ENCODE data around the gene ISG20L2. TPM values are rescaled to one million over a fixed set of nuclear protein-coding genes. Genes with fewer than 3 reads are reported as not detected.

Gene ISG20L2
- total RNA-seq, 1 donor from 2014 or later: 6.6 TPM

GRCh38 chr1:156754219-156754618 is 25.7 kb upstream of the ISG20L2 start:
- no peak for DNase-seq

GRCh38 chr1:156752843-156753482 is 24.4 kb upstream of the ISG20L2 start:
- no peak for DNase-seq

DNA sequence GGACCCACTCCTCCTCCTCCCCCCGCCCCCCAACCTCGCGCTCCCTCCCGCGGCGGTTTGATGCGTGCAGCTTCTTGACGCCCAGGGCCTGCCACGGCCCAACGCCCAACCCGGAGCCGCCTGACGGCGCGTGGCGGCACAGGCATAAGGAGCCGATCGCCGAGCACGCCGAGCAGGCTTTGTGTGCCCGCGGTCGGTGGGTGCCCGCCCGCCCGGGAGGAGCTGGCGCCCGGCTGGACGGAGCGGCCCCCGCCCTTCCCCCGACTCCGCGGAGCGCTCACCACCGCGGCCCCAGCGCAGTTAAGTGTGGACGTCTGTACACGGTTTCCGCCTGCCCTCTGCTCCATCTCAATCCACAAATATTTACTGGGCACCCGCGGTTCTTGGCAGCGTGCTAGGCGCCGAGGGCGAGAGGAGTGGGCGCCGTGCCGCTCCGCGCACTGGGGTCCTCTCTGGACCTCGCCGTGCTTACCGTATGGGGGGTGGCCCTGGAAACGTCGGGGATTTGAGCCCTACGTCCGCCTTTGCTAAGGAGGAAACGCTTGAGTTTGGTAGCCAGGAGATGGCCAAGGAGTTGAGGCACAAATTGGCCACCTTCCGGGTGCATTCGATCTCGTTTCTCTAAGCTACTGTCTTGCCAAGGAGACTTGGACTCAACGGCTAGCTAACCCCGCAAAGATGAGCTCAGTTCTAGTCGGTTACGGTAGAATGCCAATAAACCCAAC is 23.4 kb upstream of the ISG20L2 start:
- peak; percentile 97 for DNase-seq

- DNase-seq: no peak
Measured at GRCh38 chr1:156751451-156751756, 22.8 kb upstream of the ISG20L2 start, which contains the start of gene HDGF. TSS of gene HDGF (minus strand) at chr1:156751675. CDS start at chr1:156751429, 246 bp downstream.

- peak; percentile 12 for DNase-seq
Measured at GRCh38 chr1:156750711-156751450, 22.3 kb upstream of the ISG20L2 start.

DNA sequence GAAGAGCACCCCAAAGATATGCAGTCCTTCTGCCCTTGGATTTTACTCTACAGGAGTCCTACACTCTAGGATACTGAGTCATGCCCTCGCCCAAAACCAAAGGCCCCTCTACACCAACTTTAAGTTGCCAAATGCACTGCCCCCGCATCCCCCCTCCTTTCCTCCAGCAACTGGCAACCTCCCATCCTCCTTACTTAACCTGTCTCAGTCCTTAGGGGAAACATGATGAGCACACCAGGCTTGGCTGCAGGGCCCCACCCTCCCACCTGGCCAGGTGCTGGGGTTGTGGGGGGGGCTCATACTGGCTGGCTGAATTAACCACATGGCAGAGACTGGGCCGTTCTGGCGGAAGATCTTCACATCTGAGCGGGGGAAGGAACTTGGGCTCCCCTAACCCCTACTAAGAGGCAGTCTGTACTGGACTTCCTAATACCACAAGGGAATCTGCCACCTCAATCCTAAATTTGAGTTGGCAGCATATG is 21.7 kb upstream of the ISG20L2 start:
- no peak for DNase-seq

DNA sequence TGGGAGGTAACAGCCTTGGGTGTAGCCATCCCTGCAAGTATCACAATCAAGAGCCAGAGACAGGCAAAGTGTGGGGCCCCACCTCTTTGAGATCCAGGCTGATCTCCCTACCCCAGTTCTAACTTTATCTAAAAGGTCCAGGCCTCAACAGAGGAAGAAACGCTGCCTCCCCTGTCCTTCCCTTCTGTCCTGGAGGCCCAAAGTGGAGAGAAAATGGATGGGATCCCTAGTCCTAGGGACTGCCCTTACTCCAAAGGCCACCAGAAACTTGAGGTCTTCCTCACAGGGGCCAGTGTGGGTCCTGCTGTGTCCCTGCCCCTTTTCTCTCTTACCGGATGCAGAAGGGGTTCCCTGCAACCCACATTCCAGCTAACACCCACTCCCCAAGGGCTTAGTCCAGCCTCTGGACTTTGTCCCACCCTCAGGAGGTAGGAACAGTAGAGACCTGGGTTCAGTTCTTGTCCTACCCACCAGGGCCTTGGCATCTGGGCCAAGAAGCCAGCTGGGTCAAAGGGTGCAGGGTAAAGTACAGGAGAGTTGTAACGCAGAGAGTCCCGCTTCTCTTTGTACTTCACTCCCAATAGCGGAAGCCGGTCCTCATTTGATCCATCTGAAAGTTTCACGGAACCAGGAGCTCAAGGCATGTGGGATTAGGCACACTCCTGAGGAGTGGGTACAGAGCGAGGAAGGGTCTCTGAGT is 21.0 kb upstream of the ISG20L2 start:
- no peak for DNase-seq

GRCh38 chr1:156748670-156749418 is 20.3 kb upstream of the ISG20L2 start:
- peak; percentile 43 for DNase-seq

- no peak for DNase-seq
Measured at GRCh38 chr1:156747742-156748669, 19.4 kb upstream of the ISG20L2 start.

DNA sequence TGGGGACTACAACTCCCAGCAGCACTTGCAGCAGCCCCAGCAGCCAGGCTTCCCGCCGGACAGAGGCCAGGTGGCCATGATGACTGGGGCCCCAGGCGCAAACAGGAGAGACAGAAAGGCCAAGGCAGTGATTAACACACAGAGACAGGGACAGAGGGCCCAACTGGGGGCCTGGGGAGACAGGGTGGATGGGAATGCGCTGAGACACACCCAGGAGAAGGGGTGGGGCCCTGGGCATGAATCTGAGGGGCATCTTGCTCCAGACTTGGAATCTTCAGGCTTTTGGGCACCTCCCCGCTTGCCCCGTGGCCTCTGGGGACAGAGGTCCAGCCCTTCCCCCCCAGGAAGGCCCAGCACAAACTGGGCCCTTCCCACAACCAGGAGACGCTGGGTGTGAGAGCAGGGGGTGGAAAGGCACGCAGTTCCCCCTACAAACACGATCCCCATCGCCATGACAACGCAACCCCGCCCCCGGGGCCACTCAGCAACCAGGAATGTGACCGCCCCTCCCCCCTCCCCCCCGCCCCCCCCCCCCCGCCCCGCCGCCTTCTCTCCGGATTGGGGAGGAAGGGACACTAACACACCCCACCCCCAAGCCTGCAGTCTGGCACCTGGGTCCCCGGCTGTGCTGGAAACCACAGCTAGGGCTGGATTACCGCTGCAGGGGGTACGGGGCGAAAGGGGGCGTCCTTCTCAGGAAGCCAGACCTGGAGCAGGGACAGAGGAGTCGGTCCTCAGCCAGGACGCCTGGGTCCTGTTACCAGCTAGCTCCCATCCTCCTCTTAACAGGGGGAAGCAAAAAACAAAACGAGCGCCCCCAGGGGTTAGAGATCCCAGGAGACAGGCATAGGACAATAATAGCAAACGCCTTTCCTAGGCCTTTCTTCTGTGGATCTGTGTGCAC is 18.4 kb upstream of the ISG20L2 start:
- DNase-seq: peak; percentile 96

DNA sequence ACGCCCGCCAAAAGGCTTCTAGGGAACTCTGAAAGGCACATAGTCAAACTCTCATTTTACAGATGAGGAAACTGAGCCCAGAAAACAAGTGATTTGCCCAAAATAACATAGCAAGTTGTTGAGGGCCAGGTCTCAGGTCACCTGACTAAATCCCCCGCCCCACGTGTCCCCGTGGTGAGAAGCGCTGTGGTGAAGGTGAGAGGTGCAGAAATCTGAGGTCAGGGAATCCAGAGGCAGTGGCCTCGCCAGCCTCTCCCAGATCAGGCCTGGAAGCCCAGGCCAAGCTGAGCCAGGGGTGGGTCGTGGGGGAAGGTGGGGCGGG is 17.8 kb upstream of the ISG20L2 start:
- no peak for DNase-seq

GRCh38 chr1:156745881-156746280 is 17.3 kb upstream of the ISG20L2 start:
- no peak for DNase-seq

DNA sequence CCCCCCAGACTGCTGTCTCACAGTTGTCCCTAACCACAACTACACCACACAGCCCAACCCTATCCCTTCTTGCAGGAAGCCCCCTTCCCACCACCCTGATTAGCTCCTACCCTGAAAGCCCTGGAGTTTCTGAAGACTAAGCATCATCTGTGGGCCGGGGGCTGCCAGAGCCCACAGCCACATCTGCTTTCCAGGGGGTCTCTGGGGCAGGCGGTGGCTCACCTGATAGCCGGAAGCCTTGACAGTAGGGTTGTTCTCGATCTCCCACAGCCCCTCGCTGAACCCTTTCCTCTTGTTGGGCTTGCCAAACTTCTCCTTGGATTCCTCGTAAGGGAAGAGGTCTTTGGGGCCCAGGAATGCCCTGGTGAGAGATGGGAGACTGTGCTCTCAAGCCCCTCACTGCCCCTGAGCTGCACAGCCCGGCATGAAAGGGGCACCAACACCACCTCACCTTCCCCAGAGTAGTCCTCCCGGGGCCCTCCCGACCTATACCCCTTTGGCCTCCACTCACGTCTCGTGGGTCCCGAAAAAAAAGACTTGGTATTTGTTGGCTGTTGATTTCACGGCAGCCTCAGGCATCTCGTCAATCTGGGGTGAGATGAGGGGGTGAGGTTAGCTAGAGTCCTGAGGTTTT is 16.3 kb upstream of the ISG20L2 start:
- DNase-seq: no peak

- DNase-seq: no peak
Measured at GRCh38 chr1:156744344-156744743, 15.8 kb upstream of the ISG20L2 start.

- DNase-seq: no peak
Measured at GRCh38 chr1:156743367-156744302, 15.1 kb upstream of the ISG20L2 start.

DNA sequence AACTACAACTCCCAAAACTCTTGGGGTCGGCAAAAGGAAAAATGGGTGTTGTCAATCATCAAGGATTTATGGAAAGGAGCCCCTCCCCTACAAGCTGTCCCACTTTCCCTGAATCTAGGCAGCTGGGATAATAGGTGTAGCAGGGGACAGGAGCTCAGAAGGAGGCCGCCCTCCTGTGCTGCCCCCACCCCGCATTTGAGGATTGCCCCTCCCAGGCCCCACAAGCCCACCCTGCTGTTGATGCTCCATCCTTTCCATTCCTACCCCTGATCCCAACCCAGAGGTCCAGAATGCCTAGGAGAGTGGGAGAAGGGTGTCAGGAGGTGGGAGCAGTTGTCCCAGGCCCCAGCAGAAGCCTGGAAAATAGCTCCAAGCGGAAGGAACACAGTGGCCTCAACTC is 14.2 kb upstream of the ISG20L2 start:
- DNase-seq: no peak

DNA sequence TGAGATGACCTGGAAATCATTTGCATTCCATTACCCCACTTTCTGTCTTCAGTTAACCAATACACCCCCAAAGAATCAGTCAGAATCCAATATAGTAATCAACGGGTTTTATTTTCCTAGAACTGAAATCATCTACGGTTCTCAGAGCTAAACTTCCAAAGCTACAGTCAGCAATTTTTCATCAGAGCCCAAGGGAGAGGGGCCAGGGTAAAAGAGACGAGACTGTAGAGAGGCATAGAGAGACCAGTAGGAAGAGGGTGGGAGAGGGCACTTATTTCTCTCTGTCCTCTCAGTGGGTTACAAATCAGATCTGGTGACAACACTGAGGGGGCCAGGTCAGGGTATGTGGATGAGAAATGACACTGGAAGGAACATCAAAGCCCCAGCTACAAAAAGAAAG is 13.5 kb upstream of the ISG20L2 start:
- no peak for DNase-seq

GRCh38 chr1:156741481-156741983 is 13.0 kb upstream of the ISG20L2 start:
- no peak for DNase-seq

All from skin of body (tissue), 2 donors.